ENCODE results near the gene SLAIN1. TPM values are rescaled to one million over a fixed set of nuclear protein-coding genes. Genes with fewer than 3 reads are reported as not detected.

Gene SLAIN1
- total and polyA plus RNA-seq, 12 donors = 5.5 to 26.7 (median 14.1) TPM

GRCh38 chr13:77784515-77784914 is 87.0 kb downstream of the SLAIN1 start:
- DNase-seq = no peak
- Histone ChIP-seq H3K4me1 (replicated peaks in 1 of 2) (peaks cover 0 to 12% of the 10 kb centered on the region in 2 donors), H3K27me3 (no peaks in the 10 kb centered on the region), H3K9me3 (replicated peaks in 1 of 3) (no peaks in the 10 kb centered on the region), H3K36me3 (replicated peaks in 1 of 2) (no peaks in the 10 kb centered on the region), H3K27ac (no peak overlapping the region), H3K4me3 (no peak overlapping the region)
- 54 to 67% (median 65%) methylated on average over 5 of the region's 5 CpGs for WGBS, 4 donors
- TF ChIP-seq POLR2A (IDR thresholded peaks at IDR 0.05) = no peak
- TF ChIP-seq, protein P1, sequence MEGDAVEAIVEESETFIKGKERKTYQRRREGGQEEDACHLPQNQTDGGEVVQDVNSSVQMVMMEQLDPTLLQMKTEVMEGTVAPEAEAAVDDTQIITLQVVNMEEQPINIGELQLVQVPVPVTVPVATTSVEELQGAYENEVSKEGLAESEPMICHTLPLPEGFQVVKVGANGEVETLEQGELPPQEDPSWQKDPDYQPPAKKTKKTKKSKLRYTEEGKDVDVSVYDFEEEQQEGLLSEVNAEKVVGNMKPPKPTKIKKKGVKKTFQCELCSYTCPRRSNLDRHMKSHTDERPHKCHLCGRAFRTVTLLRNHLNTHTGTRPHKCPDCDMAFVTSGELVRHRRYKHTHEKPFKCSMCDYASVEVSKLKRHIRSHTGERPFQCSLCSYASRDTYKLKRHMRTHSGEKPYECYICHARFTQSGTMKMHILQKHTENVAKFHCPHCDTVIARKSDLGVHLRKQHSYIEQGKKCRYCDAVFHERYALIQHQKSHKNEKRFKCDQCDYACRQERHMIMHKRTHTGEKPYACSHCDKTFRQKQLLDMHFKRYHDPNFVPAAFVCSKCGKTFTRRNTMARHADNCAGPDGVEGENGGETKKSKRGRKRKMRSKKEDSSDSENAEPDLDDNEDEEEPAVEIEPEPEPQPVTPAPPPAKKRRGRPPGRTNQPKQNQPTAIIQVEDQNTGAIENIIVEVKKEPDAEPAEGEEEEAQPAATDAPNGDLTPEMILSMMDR (IDR thresholded peaks at IDR 0.05) = no peak
- intact Hi-C loops (cut with DNase I) = no loop called here

DNA sequence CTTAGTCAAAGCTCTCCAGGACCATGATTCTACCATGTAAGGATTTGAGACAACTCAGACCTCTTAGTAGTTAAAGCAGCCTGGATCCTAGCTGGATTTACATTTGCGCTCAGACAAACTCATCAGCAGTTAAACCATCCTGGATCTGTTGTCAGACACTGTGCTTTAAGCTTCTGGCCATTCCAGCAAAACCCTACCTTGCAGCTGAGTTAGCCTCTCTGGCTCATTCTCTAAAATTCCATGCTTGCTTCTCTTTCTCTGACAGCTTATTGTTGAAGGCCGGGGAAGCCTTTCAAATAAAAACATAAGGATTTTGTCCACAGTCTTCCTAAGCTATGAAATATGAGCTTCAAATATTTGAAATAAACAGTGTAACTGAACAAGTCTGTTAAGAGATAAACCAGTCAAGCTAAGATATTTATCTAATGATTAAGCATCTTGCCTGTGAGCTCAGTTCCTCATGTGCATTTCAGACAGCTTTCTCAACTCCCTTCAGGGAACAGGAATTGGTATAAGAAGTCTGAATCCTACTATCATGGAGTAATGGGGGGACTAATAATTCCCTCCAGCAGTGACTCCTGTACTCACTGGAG is 89.3 kb downstream of the SLAIN1 start:
- no peaks in the 10 kb centered on the region for H3K9me3 ChIP-seq (replicated peaks in 1 of 3)
- 82 to 86% (median 83%) methylated on average over 2 of the region's 2 CpGs for WGBS, 4 donors
- H3K4me3 ChIP-seq = no peak overlapping the region
- intact Hi-C loops (cut with DNase I) = no loop called here
- peaks cover 0 to 14% of the 10 kb centered on the region in 2 donors for H3K4me1 ChIP-seq (replicated peaks in 1 of 2)
- H3K27me3 ChIP-seq = no peaks in the 10 kb centered on the region
- no peaks in the 10 kb centered on the region for H3K36me3 ChIP-seq (replicated peaks in 1 of 2)
- no peak for TF ChIP-seq POLR2A (IDR thresholded peaks at IDR 0.05)
- TF ChIP-seq, protein P1 (IDR thresholded peaks at IDR 0.05) = no peak
- no peak overlapping the region for H3K27ac ChIP-seq
- DNase-seq = no peak

- Histone ChIP-seq H3K4me1 (replicated peaks in 1 of 2) (peaks cover 0 to 14% of the 10 kb centered on the region in 2 donors), H3K36me3 (replicated peaks in 1 of 2) (no peaks in the 10 kb centered on the region), H3K27me3 (no peaks in the 10 kb centered on the region), H3K27ac (no peak overlapping the region), H3K4me3 (no peak overlapping the region), H3K9me3 (replicated peaks in 1 of 3) (no peaks in the 10 kb centered on the region)
- DNase-seq = no peak
- TF ChIP-seq, protein P1 (IDR thresholded peaks at IDR 0.05) = no peak
- TF ChIP-seq POLR2A (IDR thresholded peaks at IDR 0.05) = no peak
- intact Hi-C loops (cut with DNase I) = no loop called here
- 95 to 100% (median 99%) methylated on average over 1 of the region's 1 CpG for WGBS, 4 donors
These were observed 91.9 kb downstream of the SLAIN1 start for GRCh38 chr13:77789376-77789775.

- Histone ChIP-seq H3K27ac (no peak overlapping the region), H3K36me3 (replicated peaks in 1 of 2) (no peaks in the 10 kb centered on the region), H3K4me3 (no peak overlapping the region), H3K9me3 (replicated peaks in 1 of 3) (no peaks in the 10 kb centered on the region), H3K4me1 (replicated peaks in 1 of 2) (no peaks in the 10 kb centered on the region), H3K27me3 (no peaks in the 10 kb centered on the region)
- intact Hi-C loops (cut with DNase I) = no loop called here
- 53 to 73% (median 61%) methylated on average over 3 of the region's 3 CpGs for WGBS, 4 donors
- TF ChIP-seq POLR2A (IDR thresholded peaks at IDR 0.05) = no peak
- TF ChIP-seq, protein P1 (IDR thresholded peaks at IDR 0.05) = no peak
- no peak for DNase-seq
These were observed 102.7 kb downstream of the SLAIN1 start for GRCh38 chr13:77800219-77800618.
